ENCODE measurements around the gene NLN.

DNA sequence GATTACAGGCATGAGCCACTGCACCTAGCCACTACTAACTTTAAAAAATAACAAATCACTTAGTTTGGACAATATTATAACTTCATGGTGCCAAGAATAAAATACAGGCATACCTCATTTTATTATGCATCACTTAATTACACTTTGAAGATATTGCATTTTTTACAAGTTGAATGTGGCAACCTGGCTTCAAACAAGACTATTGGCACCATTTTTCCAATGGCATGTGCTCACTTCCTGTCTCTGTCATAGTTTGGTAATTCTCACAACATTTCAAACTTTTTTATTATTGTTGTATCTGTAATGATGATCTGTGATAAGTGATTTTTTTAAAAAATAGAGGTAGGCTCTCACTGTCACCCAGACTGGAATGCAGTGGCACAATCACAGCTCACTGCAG lies 154.5 kb downstream of the NLN start:
- TF ChIP-seq CTCF (IDR thresholded peaks at IDR 0.05; ENCODE audit: insufficient read depth, low read length) = no peak
- TF ChIP-seq POLR2AphosphoS5 (IDR thresholded peaks at IDR 0.05; ENCODE audit: low read depth) = no peak
- TF ChIP-seq, protein P1, sequence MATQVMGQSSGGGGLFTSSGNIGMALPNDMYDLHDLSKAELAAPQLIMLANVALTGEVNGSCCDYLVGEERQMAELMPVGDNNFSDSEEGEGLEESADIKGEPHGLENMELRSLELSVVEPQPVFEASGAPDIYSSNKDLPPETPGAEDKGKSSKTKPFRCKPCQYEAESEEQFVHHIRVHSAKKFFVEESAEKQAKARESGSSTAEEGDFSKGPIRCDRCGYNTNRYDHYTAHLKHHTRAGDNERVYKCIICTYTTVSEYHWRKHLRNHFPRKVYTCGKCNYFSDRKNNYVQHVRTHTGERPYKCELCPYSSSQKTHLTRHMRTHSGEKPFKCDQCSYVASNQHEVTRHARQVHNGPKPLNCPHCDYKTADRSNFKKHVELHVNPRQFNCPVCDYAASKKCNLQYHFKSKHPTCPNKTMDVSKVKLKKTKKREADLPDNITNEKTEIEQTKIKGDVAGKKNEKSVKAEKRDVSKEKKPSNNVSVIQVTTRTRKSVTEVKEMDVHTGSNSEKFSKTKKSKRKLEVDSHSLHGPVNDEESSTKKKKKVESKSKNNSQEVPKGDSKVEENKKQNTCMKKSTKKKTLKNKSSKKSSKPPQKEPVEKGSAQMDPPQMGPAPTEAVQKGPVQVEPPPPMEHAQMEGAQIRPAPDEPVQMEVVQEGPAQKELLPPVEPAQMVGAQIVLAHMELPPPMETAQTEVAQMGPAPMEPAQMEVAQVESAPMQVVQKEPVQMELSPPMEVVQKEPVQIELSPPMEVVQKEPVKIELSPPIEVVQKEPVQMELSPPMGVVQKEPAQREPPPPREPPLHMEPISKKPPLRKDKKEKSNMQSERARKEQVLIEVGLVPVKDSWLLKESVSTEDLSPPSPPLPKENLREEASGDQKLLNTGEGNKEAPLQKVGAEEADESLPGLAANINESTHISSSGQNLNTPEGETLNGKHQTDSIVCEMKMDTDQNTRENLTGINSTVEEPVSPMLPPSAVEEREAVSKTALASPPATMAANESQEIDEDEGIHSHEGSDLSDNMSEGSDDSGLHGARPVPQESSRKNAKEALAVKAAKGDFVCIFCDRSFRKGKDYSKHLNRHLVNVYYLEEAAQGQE (IDR thresholded peaks at IDR 0.05; ENCODE audit: insufficient replicate concordance, low read depth) = no peak
- TF ChIP-seq GABPA (IDR thresholded peaks at IDR 0.05; ENCODE audit: low read depth) = no peak

All from HL-60 (cell line).